H1 (cell line): ENCODE measurements around the gene ADAM30.

Source experiments
- CEBPB ChIP-seq: IDR thresholded peaks from 2 replicates; pipeline ENCODE4 v1.6.1; 2012; ENCODE audit warnings: low read depth, low read length
- CHD1 ChIP-seq: IDR thresholded peaks from 2 replicates; pipeline ENCODE4 v1.6.1; 2012; ENCODE audit warnings: low read depth, low read length, improper control_type of control experiment
- CTCF ChIP-seq, 3 experiments: IDR thresholded peaks; 1 replicate in 2 of 3; 2 replicates in 1 of 3; pipeline versions ENCODE4 v1.5.1 to v1.6.1; 2011; ENCODE audit warnings: low read length in 3 of 3, mild to moderate bottlenecking in 3 of 3, inconsistent platforms in 2 of 3, low read depth in 1 of 3, moderate library complexity in 1 of 3; ENCODE audit not compliant: insufficient read depth in 1 of 3; ENCODE audit errors: control extremely low read depth in 1 of 3
- EGR1 ChIP-seq: IDR thresholded peaks from 2 replicates; pipeline ENCODE4 v1.6.1; 2011; ENCODE audit warnings: low read depth, low read length, borderline replicate concordance
- EP300 ChIP-seq, 2 experiments: IDR thresholded peaks; 1 replicate in 1 of 2; 2 replicates in 1 of 2; pipeline ENCODE4 v1.6.1; 2011 to 2012; ENCODE audit warnings: low read depth in 2 of 2, low read length in 2 of 2, mild to moderate bottlenecking in 2 of 2, borderline replicate concordance in 1 of 2, inconsistent platforms in 1 of 2, moderate library complexity in 1 of 2
- EZH2 ChIP-seq: fragments of 200-600 bp; sonication (generic); IDR thresholded peaks from 2 replicates; pipeline ENCODE4 v1.7.1; 2012; ENCODE audit warnings: low read depth, mild to moderate bottlenecking, moderate library complexity, low read length, inconsistent platforms; ENCODE audit not compliant: severe bottlenecking
- GABPA ChIP-seq: IDR thresholded peaks from 2 replicates; pipeline ENCODE4 v1.6.1; 2011; ENCODE audit warnings: mild to moderate bottlenecking, low read length, moderate library complexity, borderline replicate concordance; ENCODE audit not compliant: insufficient read depth
- JUN ChIP-seq: IDR thresholded peaks from 2 replicates; pipeline ENCODE4 v1.6.1; 2011; ENCODE audit warnings: low read depth, mild to moderate bottlenecking, improper control_type of control experiment, low read length
- MAX ChIP-seq: IDR thresholded peaks from 2 replicates; pipeline ENCODE4 v1.6.1; 2012; ENCODE audit warnings: inconsistent platforms
- POLR2A ChIP-seq, 2 experiments: IDR thresholded peaks; 1 replicate in 1 of 2; 2 replicates in 1 of 2; pipeline ENCODE4 v1.6.1; 2011; ENCODE audit warnings: low read depth in 2 of 2, low read length in 2 of 2, mild to moderate bottlenecking in 2 of 2; ENCODE audit errors: control extremely low read depth in 1 of 2
- POLR2AphosphoS5 ChIP-seq: IDR thresholded peaks from 2 replicates; pipeline ENCODE4 v1.6.1; 2011; ENCODE audit warnings: low read depth, low read length
- RFX5 ChIP-seq: IDR thresholded peaks from 2 replicates; pipeline ENCODE4 v1.6.1; 2011; ENCODE audit warnings: low read depth, low read length, improper control_type of control experiment, borderline replicate concordance
- RNF2 ChIP-seq: fragments of 200-900, 300-1000 bp; sonication (generic); IDR thresholded peaks from 2 replicates; pipeline ENCODE4 v1.7.1; 2016; ENCODE audit warnings: borderline replicate concordance, low read depth, mild to moderate bottlenecking, antibody characterized with exemption, low read length; ENCODE audit not compliant: poor library complexity, severe bottlenecking; ENCODE audit errors: missing control alignments
- SUZ12 ChIP-seq: fragments of 200-600 bp; sonication (generic); IDR thresholded peaks from 2 replicates; pipeline ENCODE4 v1.6.1; 2012; ENCODE audit warnings: mild to moderate bottlenecking, inconsistent platforms, low read length, moderate library complexity, mixed read lengths

GRCh38 chr1:119878171-119878570 lies 18.1 kb downstream of the ADAM30 start:
- no peak for TF ChIP-seq RNF2
- TF ChIP-seq CTCF (IDR thresholded peaks at IDR 0.05; ENCODE audit: control extremely low read depth in 1 of 3, insufficient read depth in 1 of 3, low read depth in 1 of 3, low read length in 3 of 3) = no peak
- TF ChIP-seq CEBPB = no peak
- TF ChIP-seq POLR2A (IDR thresholded peaks at IDR 0.05; ENCODE audit: control extremely low read depth in 1 of 2, low read depth in 2 of 2, low read length in 2 of 2) = no peak
- TF ChIP-seq RFX5 = no peak
- no peak for TF ChIP-seq CHD1
- TF ChIP-seq POLR2AphosphoS5 = no peak
- TF ChIP-seq EZH2 = no peak
- no peak for TF ChIP-seq SUZ12
- no peak for TF ChIP-seq JUN
- no peak for TF ChIP-seq EGR1
- TF ChIP-seq EP300 (IDR thresholded peaks at IDR 0.05; ENCODE audit: borderline replicate concordance in 1 of 2, low read depth in 2 of 2, low read length in 2 of 2) = no peak
- no peak for TF ChIP-seq GABPA
- TF ChIP-seq MAX = no peak
